PC-9 (cell line): ENCODE results near the gene ZNF569.

Experiments
- EZH2 ChIP-seq: fragments of 200-600 bp; sonication (generic); IDR thresholded peaks from 2 replicates; pipeline ENCODE4 v1.8.0; 2017; ENCODE audit warnings: antibody characterized with exemption, low read depth
- TF ChIP-seq, protein P1 (sequence below): fragments of 200-600 bp; sonication (generic); conservative IDR thresholded peaks from 2 replicates; pipeline ENCODE4 v1.6.1; 2017; ENCODE audit warnings: mixed run types, antibody characterized with exemption, mild to moderate bottlenecking, moderate library complexity

DNA sequence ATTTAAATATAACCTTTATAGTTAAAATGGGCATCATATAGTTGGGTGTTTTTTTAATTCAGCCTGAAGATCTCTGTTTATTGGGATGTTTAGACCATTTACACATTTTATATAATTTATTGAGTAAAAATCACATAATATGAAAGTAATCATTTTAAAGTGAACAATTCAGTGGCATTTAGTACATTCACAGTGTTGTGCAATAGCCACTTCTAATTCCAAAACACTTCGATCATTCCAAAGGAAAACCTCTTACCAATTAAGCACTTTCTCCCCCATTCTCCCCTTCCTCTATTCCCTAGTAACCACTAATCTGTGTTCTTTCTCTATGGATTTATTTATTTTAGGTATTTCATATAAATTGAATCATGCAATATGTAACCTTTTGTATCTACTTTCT, 66.2 kb downstream of the ZNF569 start:
- TF ChIP-seq, protein P1, sequence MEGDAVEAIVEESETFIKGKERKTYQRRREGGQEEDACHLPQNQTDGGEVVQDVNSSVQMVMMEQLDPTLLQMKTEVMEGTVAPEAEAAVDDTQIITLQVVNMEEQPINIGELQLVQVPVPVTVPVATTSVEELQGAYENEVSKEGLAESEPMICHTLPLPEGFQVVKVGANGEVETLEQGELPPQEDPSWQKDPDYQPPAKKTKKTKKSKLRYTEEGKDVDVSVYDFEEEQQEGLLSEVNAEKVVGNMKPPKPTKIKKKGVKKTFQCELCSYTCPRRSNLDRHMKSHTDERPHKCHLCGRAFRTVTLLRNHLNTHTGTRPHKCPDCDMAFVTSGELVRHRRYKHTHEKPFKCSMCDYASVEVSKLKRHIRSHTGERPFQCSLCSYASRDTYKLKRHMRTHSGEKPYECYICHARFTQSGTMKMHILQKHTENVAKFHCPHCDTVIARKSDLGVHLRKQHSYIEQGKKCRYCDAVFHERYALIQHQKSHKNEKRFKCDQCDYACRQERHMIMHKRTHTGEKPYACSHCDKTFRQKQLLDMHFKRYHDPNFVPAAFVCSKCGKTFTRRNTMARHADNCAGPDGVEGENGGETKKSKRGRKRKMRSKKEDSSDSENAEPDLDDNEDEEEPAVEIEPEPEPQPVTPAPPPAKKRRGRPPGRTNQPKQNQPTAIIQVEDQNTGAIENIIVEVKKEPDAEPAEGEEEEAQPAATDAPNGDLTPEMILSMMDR: no peak
- TF ChIP-seq EZH2: no peak
